ENCODE measurements around the gene SVOP.
"Not testable (repeated sequence)": the region's sequence is repeated elsewhere in the genome, so short reads cannot be mapped to it uniquely, and the experiment has no call there.

Gene SVOP

GRCh38 chr12:109020796-109021380, at the start of gene SVOP:
Gene SVOP, minus strand, starts transcription at chr12:109021068. Its CDS starts 200 bp downstream, at chr12:109020868.
- peak; percentile 44 to 54 for DNase-seq

DNA sequence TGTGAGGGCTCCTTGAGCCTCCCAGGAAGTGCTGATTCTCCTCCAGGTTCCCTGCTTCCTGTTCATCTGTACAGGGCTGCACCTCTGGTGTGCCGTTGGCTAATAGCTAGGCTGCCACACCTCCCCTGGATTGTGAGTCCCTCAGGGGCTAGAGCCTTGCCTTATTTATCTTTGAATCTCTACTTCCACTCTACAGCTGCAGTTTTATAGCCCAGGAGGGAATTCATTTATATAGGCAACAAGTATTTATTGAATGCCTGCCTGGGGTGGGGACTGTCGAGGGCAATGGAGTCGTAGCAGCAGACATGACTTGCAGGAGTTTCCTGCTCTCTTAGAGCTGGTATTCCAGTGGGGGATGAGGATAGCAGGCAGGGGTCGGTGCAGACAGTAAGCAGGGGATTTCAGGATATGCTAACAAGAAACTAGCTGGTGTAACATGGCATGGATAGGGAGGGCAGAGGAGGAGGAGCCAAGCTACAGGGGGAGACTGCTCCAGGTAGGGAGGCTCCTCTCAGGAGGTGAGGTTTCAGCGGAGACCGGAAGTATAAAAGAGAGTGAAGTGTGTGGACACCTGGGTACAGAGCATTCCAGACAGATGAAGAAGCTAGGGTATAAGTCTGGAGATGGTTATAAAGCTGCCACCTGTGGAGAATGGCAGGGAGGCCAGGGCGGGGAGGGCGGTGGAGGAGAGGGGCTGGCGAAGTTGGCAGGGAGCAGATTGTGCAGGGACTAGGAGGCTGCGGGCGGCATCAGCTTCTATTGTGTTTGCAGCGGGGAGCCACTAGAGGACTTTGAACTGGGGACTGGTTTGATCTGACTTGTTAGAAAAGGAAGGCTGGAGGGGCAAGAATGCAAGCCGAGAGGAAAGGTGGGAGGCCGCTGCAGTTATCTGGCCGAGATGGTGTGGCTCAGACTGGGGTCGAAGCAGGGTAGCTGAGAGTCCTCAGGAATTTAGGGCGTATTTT, 48.7 kb upstream of the SVOP start:
- DNase-seq, result no peak

DNA sequence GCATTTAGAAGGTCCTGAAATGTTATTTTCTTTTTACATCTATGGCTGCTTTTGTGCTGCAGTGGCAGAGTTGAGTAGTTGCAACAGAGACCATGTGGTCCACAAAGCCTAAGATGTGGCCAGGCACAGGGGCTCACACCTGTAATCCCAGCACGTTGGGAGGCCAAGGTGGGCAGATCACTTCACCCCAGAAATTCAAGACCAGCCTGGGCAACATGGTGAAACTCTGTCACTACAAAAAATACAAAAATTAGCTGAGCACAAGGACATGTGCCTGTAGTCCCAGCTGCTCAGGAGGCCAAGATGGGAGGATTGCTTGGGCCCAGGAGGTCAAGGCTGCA, 45.0 kb upstream of the SVOP start:
- no peak for DNase-seq

GRCh38 chr12:109065154-109065852, 44.4 kb upstream of the SVOP start:
- DNase-seq, result no peak

DNA sequence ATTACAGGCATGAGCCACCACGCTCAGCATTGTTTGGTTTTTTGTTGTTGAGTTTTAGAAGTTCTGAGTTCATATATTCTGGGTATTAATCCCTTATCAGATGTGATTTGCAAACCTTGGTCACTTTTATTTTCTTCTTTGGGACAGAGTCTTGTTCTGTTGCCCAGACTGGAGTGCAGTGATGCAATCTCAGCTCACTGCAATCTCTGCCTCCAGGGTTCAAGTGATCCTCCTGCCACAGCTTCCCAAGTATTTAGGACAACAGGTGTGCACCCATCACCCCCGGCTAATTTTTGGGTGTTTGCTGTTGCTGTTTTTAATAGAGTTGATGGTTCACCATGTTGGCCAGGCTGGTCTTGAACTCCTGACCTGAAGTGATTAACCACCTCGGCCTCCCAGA, 43.3 kb upstream of the SVOP start:
- DNase-seq, result no peak

GRCh38 chr12:109058773-109059172, 37.9 kb upstream of the SVOP start:
- DNase-seq, result no peak

DNA sequence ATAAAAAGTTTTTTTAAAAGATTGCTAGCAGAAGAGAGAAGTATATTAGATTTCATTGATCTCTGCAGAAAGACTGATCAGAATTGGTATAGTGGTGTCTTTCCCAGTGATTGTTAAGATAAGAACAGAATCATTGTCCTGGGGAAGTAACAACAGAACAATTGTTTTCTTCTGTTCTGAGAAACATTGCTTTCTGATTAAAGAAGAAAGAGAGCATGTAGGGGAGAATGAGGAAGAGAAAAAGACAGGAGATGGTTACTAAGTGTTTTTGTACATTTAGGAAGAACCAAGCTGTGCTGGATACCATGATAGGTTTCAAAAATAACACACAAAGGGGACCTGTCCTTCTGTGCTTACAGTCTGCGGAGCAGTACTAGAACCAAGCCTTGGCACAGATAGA, 36.5 kb upstream of the SVOP start:
- DNase-seq, result no peak

GRCh38 chr12:109056891-109057290, 36.0 kb upstream of the SVOP start:
- DNase-seq, result no peak

DNA sequence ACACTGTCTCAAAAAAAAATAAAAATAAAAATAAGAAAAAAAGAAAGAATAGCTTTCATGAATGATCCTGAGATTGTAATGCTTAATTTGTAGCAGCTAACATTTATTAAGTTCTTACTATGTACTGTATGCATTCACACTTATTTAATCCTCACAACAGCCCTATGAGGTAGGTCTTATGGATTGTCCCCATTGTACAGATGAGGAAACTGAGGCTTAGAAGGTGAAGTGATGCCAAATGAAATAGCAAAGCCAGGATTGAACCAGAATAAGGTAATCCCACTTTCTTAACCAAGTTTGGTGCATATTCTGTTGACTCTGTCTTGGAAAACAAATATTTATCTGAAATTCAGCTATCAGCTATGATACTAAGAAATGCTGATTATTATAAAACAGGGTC, 33.7 kb upstream of the SVOP start:
- DNase-seq, result no peak

DNA sequence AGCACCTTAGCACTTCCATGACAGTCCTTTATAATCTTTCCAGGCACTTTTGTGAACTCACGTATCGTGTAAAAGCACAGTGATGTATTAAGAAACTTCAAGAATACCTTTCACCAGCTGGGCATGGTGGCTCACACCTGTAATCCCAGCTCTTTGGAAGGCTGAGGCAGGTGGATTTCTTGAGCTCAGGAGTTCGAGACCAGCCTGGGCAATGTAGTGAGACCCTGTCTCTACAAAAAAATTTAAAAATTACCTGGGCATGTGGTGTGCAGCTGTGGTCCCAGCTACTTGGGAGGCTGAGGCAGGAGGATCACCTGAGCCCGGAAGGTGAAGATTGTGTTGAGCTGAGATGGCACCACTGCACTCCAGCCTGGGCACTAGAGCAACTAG, 33.3 kb upstream of the SVOP start:
- DNase-seq, result not testable (repeated sequence)

DNA sequence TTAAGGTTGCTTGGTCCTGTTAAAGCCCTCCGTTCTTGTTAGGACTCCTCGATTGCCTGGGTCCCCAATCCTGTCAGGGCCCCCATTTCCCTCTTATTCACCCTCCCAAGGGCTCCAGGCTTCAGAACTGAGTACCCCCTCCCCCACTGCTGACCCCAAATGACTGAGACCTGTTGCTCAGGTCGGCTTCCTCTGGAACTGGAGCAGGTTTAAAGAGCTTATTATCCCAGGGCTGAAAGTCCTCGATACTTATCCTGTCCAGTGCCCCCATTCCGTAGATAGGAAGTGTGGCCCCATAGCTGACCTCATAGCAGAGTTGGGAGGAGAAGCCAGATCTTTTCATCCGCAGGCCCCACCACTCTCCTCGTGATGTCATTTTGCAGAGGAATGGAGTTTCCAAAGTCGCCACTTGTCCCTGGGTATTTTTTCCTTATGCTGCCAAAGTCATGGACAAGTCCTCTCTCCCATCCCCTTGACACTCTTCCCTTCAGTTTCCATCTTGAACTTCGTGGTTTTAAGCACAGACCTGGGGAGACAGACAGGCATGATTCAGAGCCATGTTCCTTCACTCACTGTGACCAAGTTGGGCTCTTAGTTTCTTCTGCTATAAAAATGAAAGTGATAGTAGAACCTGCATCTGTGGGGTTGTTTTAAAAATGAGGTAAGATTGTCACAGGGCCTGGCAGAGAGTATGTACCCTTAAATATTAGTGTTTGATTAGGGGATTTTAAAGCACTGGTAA, 32.7 kb upstream of the SVOP start:
- DNase-seq, result peak; percentile 38 to 48

- peak; percentile 88 to 91 for DNase-seq
Measured at GRCh38 chr12:109052414-109053323, 31.8 kb upstream of the SVOP start, which contains the start of gene USP30. Gene USP30, plus strand, starts transcription at chr12:109052576. Its CDS starts 103 bp downstream, at chr12:109052679.

DNA sequence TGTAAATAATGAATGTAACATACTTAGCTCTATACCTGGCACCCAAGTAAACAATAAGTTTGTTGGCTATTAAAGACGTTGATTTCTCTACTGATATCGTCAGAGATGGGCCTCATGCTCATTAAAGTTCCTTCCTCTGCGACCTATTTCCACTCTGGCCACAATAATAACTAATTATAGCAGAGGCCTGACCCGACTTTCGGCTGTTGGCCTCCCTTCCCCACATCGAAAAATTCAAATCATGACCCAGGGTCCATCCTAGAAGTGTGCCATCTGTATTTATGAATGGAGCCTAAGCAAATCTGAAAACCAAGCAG, 31.2 kb upstream of the SVOP start:
- no peak for DNase-seq

GRCh38 chr12:109049794-109050193, 28.9 kb upstream of the SVOP start:
- DNase-seq, result not testable (repeated sequence)

GRCh38 chr12:109048706-109049105, 27.8 kb upstream of the SVOP start:
- DNase-seq, result not testable (repeated sequence)

- DNase-seq, result no peak
Measured at GRCh38 chr12:109047081-109047805, 26.4 kb upstream of the SVOP start.

GRCh38 chr12:109044241-109044640, 23.4 kb upstream of the SVOP start:
- DNase-seq, result no peak

- no peak for DNase-seq
Measured at GRCh38 chr12:109036975-109037374, 16.1 kb upstream of the SVOP start.

GRCh38 chr12:109033239-109034196, 12.7 kb upstream of the SVOP start:
- DNase-seq, result no peak

DNA sequence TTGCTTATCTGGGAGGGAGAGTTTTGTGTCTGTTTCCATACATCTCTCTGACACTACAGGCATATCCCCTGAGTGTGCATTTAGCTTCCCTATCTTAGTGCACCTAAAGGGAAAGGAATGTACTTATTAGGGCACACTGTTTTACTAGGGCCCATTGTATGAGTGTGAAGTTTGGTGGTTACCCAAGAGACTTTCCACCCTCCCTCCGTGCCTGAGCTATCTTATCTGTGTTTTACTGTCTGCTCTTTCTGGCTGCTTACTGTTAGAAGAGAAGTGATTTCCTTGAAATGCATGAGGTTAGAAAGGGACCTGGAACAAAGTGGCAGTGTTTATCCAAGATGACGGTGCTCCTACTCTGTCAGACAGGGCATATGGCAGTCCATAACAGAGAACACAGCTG, 8.5 kb upstream of the SVOP start:
- DNase-seq, result no peak

Data from activated T-cell treated with anti-CD3 and anti-CD28 coated beads, Interleukin-2, amount 50 U/mL, for 48 hours (primary cell).